Measurements from ENCODE around the gene SNRPF.

The SNRPF gene

DNA sequence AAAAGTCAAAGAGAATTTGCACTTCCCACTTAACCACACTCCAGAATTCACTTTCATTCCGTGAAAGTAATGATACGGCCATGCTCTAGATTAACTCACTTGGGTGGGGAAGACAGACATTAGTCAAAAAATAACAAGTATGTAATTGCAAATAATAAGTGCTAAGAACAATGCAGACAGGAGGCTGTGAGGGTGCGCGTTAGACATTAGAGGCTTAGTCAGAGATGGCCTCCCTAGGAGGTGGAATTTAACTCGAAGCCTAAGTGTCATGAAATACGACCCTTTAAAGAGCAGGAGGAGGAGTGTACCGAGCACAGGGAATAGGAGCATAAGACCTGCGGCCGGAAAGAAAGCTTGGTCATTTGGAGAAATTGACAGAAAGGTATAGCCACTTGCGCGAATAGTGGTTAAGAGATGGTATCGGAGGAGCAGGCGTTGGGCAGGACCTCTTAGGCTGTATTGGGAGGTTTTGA is 628 bp downstream of the SNRPF start:
- H3K4me2 ChIP-seq, result peak overlapping the region; percentile 91
- peaks cover 20% of the 10 kb centered on the region for H3K9me3 ChIP-seq
- H3K36me3 ChIP-seq, result peaks cover 40% of the 10 kb centered on the region
- H3K27ac ChIP-seq, result peak overlapping the region; percentile 91
- no peak for TF ChIP-seq Cebpa-rat (IDR thresholded peaks at IDR 0.05)
- H4K20me1 ChIP-seq, result peaks cover 32% of the 10 kb centered on the region
- H3K4me1 ChIP-seq, result peaks cover 16% of the 10 kb centered on the region
- H3K9ac ChIP-seq, result peak overlapping the region; percentile 92
- peak overlapping the region; percentile 82 for H3K4me3 ChIP-seq
- H3K27me3 ChIP-seq, result peaks cover 8% of the 10 kb centered on the region; the same call in 1 of the 2 replicates

GRCh38 chr12:95859947-95860850 is 1.4 kb downstream of the SNRPF start:
- peaks cover 16% of the 10 kb centered on the region for H3K4me1 ChIP-seq
- H4K20me1 ChIP-seq, result peaks cover 40% of the 10 kb centered on the region
- H3K9ac ChIP-seq, result peak overlapping the region; percentile 92
- peak overlapping the region; percentile 82 for H3K4me3 ChIP-seq
- H3K27me3 ChIP-seq, result peaks cover 8% of the 10 kb centered on the region; the same call in 1 of the 2 replicates
- H3K36me3 ChIP-seq, result peaks cover 48% of the 10 kb centered on the region
- peaks cover 20% of the 10 kb centered on the region for H3K9me3 ChIP-seq
- no peak for TF ChIP-seq Cebpa-rat (IDR thresholded peaks at IDR 0.05)
- H3K4me2 ChIP-seq, result peak overlapping the region; percentile 91
- no peak overlapping the region; the same call in 1 of the 2 replicates for H3K27ac ChIP-seq

DNA sequence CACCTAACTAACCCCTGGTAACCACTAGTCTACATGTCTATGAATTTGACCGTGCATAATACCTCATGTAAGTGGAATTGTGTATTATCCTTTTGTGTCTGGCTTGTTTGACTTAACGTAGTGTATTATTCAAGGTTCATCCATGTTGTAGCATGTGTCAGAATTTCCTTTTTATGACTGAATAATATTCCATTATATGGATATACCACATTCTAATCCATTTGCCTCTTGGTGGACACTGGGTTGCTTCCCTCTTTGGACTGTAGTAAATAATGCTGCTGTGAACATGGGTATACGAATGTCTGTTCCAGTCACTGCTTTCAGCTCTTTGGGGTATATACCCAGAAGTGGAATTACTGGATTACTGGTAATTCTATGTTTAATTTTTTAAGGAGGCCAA is 3.3 kb downstream of the SNRPF start:
- H4K20me1 ChIP-seq, result peaks cover 44% of the 10 kb centered on the region
- H3K4me1 ChIP-seq, result peaks cover 16% of the 10 kb centered on the region
- no peak overlapping the region for H3K4me2 ChIP-seq
- no peak for TF ChIP-seq Cebpa-rat (IDR thresholded peaks at IDR 0.05)
- no peak overlapping the region for H3K4me3 ChIP-seq
- peaks cover 60% of the 10 kb centered on the region for H3K36me3 ChIP-seq
- H3K27me3 ChIP-seq, result peaks cover 8% of the 10 kb centered on the region; the same call in 1 of the 2 replicates
- no peak overlapping the region for H3K27ac ChIP-seq
- H3K9me3 ChIP-seq, result peaks cover 20% of the 10 kb centered on the region
- no peak overlapping the region for H3K9ac ChIP-seq

DNA sequence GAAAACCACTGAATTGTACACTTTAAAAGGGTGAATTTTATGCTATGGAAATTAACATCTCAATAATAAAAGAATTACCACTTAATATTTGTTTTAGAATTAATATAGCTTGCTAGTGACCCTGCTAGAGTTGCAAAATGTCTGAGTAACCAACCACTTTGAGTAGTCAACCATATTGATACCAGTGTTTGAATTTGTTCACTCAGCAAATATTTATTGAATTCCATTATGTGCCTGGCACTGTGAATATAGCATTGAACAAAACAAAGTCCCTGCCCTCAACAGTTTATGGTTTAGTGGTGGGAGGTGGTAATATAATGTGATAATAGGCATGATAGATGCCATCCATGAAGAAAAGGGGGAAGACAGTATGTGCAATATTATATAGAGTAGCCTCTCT is 4.6 kb downstream of the SNRPF start:
- peaks cover 2% of the 10 kb centered on the region; the same call in 1 of the 2 replicates for H3K27me3 ChIP-seq
- H3K9ac ChIP-seq, result no peak overlapping the region
- H4K20me1 ChIP-seq, result peaks cover 44% of the 10 kb centered on the region
- H3K4me1 ChIP-seq, result peaks cover 14% of the 10 kb centered on the region
- no peak overlapping the region for H3K4me2 ChIP-seq
- TF ChIP-seq Cebpa-rat (IDR thresholded peaks at IDR 0.05), result no peak
- no peak overlapping the region for H3K27ac ChIP-seq
- H3K36me3 ChIP-seq, result peaks cover 72% of the 10 kb centered on the region
- H3K9me3 ChIP-seq, result peaks cover 20% of the 10 kb centered on the region
- no peak overlapping the region for H3K4me3 ChIP-seq

DNA sequence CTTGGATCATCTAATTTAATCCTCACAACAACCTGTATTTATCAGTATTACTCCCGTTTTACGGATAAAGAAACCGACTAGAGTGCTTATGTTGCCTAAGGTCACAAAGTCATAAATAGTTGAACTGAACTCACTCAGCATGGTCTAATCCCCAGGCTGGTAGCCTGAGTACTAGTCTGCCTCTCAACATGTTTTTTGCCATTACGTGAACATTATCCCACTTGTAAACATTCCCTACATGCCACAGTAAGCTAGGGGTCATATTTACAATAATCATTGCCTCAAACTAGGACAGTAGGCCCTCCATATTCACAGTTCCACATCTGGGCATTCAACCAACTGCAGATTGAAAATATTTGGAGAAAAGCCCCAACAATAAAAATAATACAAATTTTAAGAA is 12.1 kb downstream of the SNRPF start:
- no peak overlapping the region for H3K9ac ChIP-seq
- no peaks in the 10 kb centered on the region for H3K9me3 ChIP-seq
- H3K27me3 ChIP-seq, result no peaks in the 10 kb centered on the region
- TF ChIP-seq Cebpa-rat (IDR thresholded peaks at IDR 0.05), result no peak
- H3K27ac ChIP-seq, result no peak overlapping the region
- H3K4me2 ChIP-seq, result no peak overlapping the region
- H3K36me3 ChIP-seq, result peaks cover 76% of the 10 kb centered on the region
- H4K20me1 ChIP-seq, result no peaks in the 10 kb centered on the region
- no peak overlapping the region for H3K4me3 ChIP-seq
- H3K4me1 ChIP-seq, result 0 out of 2 replicates have a peak, but pooled peaks cover 4% of the 10 kb centered on the region

- Histone ChIP-seq H3K9ac (no peak overlapping the region), H3K4me2 (no peak overlapping the region), H3K36me3 (peaks cover 46% of the 10 kb centered on the region), H3K9me3 (peaks cover 15% of the 10 kb centered on the region), H3K27me3 (no peaks in the 10 kb centered on the region), H3K27ac (no peak overlapping the region), H4K20me1 (no peaks in the 10 kb centered on the region), H3K4me3 (no peak overlapping the region), H3K4me1 (no peaks in the 10 kb centered on the region)
- no peak for TF ChIP-seq Cebpa-rat (IDR thresholded peaks at IDR 0.05)
These were observed 15.7 kb downstream of the SNRPF start for GRCh38 chr12:95874452-95874851.

DNA sequence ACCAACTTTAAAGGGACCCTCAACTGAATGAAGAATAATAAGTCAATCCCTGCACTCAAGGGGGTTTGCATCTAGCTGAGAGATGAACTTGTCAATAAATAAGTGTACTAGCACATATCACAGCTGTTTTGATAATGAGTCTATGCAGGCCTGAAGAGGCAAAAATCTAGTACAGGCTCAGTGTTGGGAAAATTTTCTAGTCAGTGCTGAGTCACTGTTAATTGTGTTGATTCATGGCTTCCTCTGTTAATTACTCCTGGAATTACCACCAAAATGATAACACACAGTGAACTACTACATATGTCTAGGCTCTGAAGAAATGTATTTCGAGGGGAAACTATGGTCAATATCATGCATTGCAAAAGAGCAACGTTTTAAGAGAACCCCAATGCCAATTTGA is 18.9 kb downstream of the SNRPF start:
- no peak for TF ChIP-seq Cebpa-rat (IDR thresholded peaks at IDR 0.05)
- no peak overlapping the region for H3K4me2 ChIP-seq

GRCh38 chr12:95880895-95881294 is 22.1 kb downstream of the SNRPF start:
- H3K27me3 ChIP-seq, result no peaks in the 10 kb centered on the region
- no peaks in the 10 kb centered on the region for H3K4me1 ChIP-seq
- H3K4me3 ChIP-seq, result no peak overlapping the region
- H3K9ac ChIP-seq, result no peak overlapping the region
- no peak for TF ChIP-seq Cebpa-rat (IDR thresholded peaks at IDR 0.05)
- no peak overlapping the region for H3K27ac ChIP-seq
- H3K4me2 ChIP-seq, result no peak overlapping the region
- no peaks in the 10 kb centered on the region for H3K36me3 ChIP-seq
- no peaks in the 10 kb centered on the region for H4K20me1 ChIP-seq
- H3K9me3 ChIP-seq, result peaks cover 26% of the 10 kb centered on the region

More for the DNA sequence above, 18.9 kb downstream of the SNRPF start:
- no peak overlapping the region for H3K4me3 ChIP-seq
- no peaks in the 10 kb centered on the region for H4K20me1 ChIP-seq
- no peaks in the 10 kb centered on the region for H3K4me1 ChIP-seq
- H3K36me3 ChIP-seq, result peaks cover 19% of the 10 kb centered on the region
- H3K27me3 ChIP-seq, result no peaks in the 10 kb centered on the region
- peaks cover 15% of the 10 kb centered on the region for H3K9me3 ChIP-seq
- no peak overlapping the region for H3K9ac ChIP-seq
- H3K27ac ChIP-seq, result no peak overlapping the region

GRCh38 chr12:95881331-95881955 is 22.7 kb downstream of the SNRPF start:
- H4K20me1 ChIP-seq, result no peaks in the 10 kb centered on the region
- H3K9ac ChIP-seq, result no peak overlapping the region
- H3K9me3 ChIP-seq, result peaks cover 23% of the 10 kb centered on the region

DNA sequence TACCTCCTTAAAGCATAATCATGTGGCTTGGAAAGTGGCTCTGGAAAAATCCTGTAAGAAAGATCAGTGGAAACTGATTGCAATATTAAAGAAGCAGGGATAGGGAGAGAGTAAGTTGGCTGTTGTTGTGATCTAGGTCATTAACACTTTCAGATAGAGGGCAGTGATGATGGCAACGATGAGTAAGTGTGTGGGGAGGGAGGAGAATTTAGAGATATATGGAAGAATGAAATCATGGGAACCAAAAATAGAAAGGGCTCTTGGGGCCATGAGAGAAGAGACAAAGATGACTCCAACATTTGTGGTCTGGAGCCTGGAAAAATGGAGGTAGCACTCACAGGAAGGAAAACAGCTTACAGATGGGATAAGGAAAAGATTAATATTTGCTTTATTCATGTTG is 23.3 kb downstream of the SNRPF start:
- Histone ChIP-seq H3K4me2 (no peak overlapping the region), H3K27me3 (no peaks in the 10 kb centered on the region), H3K4me1 (no peaks in the 10 kb centered on the region), H3K27ac (no peak overlapping the region), H4K20me1 (no peaks in the 10 kb centered on the region), H3K9ac (no peak overlapping the region), H3K4me3 (no peak overlapping the region), H3K36me3 (no peaks in the 10 kb centered on the region), H3K9me3 (peaks cover 16% of the 10 kb centered on the region)
- TF ChIP-seq Cebpa-rat (IDR thresholded peaks at IDR 0.05), result no peak

More at GRCh38 chr12:95881331-95881955, 22.7 kb downstream of the SNRPF start:
- H3K4me3 ChIP-seq, result no peak overlapping the region
- H3K27ac ChIP-seq, result no peak overlapping the region
- no peaks in the 10 kb centered on the region for H3K36me3 ChIP-seq
- TF ChIP-seq Cebpa-rat (IDR thresholded peaks at IDR 0.05), result no peak
- H3K27me3 ChIP-seq, result no peaks in the 10 kb centered on the region
- H3K4me1 ChIP-seq, result no peaks in the 10 kb centered on the region
- no peak overlapping the region for H3K4me2 ChIP-seq

Data from BLaER1 (cell line).